K562 (cell line): ENCODE results near the gene INSIG1. TPM values are rescaled to one million over a fixed set of nuclear protein-coding genes. Genes with fewer than 3 reads are reported as not detected.

ENCODE experiments used
- CXXC5 ChIP-seq: fragments of 250-450 bp; sonication (Bioruptor Pico); IDR thresholded peaks from 2 replicates; pipeline ENCODE4 v1.8.0; 2022; ENCODE audit warnings: inconsistent platforms, mild to moderate bottlenecking, moderate library complexity
- EP300 ChIP-seq: IDR thresholded peaks from 2 replicates; pipeline ENCODE4 v1.6.1; 2012; ENCODE audit warnings: low read length, improper control_type of control experiment
- EP400 ChIP-seq: fragments of 450-650 bp; IDR thresholded peaks from 2 replicates; pipeline ENCODE4 v1.6.1; 2017; ENCODE audit warnings: antibody characterized with exemption, mild to moderate bottlenecking, moderate library complexity
- FOXK2 ChIP-seq, 2 experiments: fragments of 450-650 bp; IDR thresholded peaks in 1 of 2; conservative IDR thresholded peaks in 1 of 2; 2 replicates each; pipeline ENCODE4 v1.6.1; 2016; ENCODE audit warnings: low read depth in 2 of 2, mild to moderate bottlenecking in 1 of 2
- MEF2A ChIP-seq: IDR thresholded peaks from 2 replicates; pipeline ENCODE4 v1.6.1; 2011; ENCODE audit warnings: low read depth, mild to moderate bottlenecking, low read length, moderate library complexity; ENCODE audit not compliant: control insufficient read depth
- PHB2 ChIP-seq: fragments of 450-650 bp; IDR thresholded peaks from 2 replicates; pipeline ENCODE4 v1.6.1; 2017; ENCODE audit warnings: low read depth
- POLR2B ChIP-seq: fragments of 450-650 bp; IDR thresholded peaks from 2 replicates; pipeline ENCODE4 v1.6.1; 2018; ENCODE audit warnings: low read depth; ENCODE audit not compliant: partially characterized antibody
- POLR2G ChIP-seq: fragments of 200-400 bp; formaldehyde crosslinking; IDR thresholded peaks from 2 replicates; pipeline ENCODE4 v1.6.1; 2017; ENCODE audit warnings: low read depth, mild to moderate bottlenecking, antibody characterized with exemption, low read length, moderate library complexity
- RFX5 ChIP-seq: IDR thresholded peaks from 2 replicates; pipeline ENCODE4 v1.6.1; 2011; ENCODE audit warnings: low read depth, mild to moderate bottlenecking, improper control_type of control experiment, low read length
- SETDB1 ChIP-seq: IDR thresholded peaks from one replicate; pipeline ENCODE4 v1.6.1; 2012; ENCODE audit warnings: low read length, control low read depth, inconsistent platforms
- TEAD1 ChIP-seq, 2 experiments: fragments of 450-650 bp in 1 of 2; sonication (generic) in 1 of 2; formaldehyde crosslinking; IDR thresholded peaks; 2 replicates each; pipeline versions ENCODE4 v1.4.0 to v1.8.0; 2020 to 2022; ENCODE audit warnings: mild to moderate bottlenecking in 2 of 2, missing genetic modification reagents in 1 of 2
- ZBED1 ChIP-seq: IDR thresholded peaks from 2 replicates; pipeline ENCODE4 v1.6.1; 2014
- ZNF561 ChIP-seq: fragments of 450-650 bp; formaldehyde crosslinking; conservative IDR thresholded peaks from 2 replicates; pipeline ENCODE4 v1.4.0; 2020; ENCODE audit warnings: mild to moderate bottlenecking, moderate library complexity
- ZNF780A ChIP-seq: fragments of 250-450 bp; sonication (Bioruptor Pico); IDR thresholded peaks from 2 replicates; pipeline ENCODE4 v1.5.0; 2021; ENCODE audit warnings: mild to moderate bottlenecking
- polyA plus RNA-seq, 8 experiments: library from polyadenylated mRNA; depleted of rRNA in 4 of 8; stranded (reverse) in 5 of 8; unstranded in 3 of 8; fragments of >200 nt; fragmentation: Nextera tagmentation in 2 of 8; fragmentation: Illumina TruSeq in 1 of 8; extraction: Ambion mirVana in 2 of 8; extraction: Trizol in 1 of 8; gene quantifications; 2 replicates each; pipeline versions ENCODE4 v1.2.1 to v1.2.3, GENCODE V29; 2011 to 2014; ENCODE audit warnings: inconsistent platforms in 1 of 8, missing spikeins in 1 of 8
- total RNA-seq, 7 experiments: library from RNA; depleted of rRNA in 6 of 7; stranded (reverse); fragments of >200 nt in 6 of 7; fragmentation: Illumina TruSeq in 2 of 7; extraction: Trizol in 2 of 7; gene quantifications; 2 replicates each; pipeline versions ENCODE4 v1.2.1 to v1.2.3, GENCODE V29; 2011 to 2021; ENCODE audit warnings: low replicate concordance in 1 of 7
- TF ChIP-seq, protein P1 (sequence below): fragments of 450-650 bp; IDR thresholded peaks from 2 replicates; pipeline ENCODE4 v1.6.1; 2017; ENCODE audit warnings: antibody characterized with exemption
- TF ChIP-seq, protein P2 (sequence below): fragments of 200-800 bp; sonication (Bioruptor generic); IDR thresholded peaks from 2 replicates; pipeline ENCODE4 v1.6.1; 2017; ENCODE audit warnings: missing genetic modification characterization, missing compliant biosample characterization
- TF ChIP-seq, protein P3 (sequence below): fragments of 250-450 bp; sonication (Bioruptor Pico); IDR thresholded peaks from 2 replicates; pipeline ENCODE4 v1.4.0; 2020; ENCODE audit warnings: mild to moderate bottlenecking, moderate library complexity
- TF ChIP-seq, protein P4 (sequence below): fragments of 250-450 bp; sonication (Bioruptor Pico); IDR thresholded peaks from 2 replicates; pipeline ENCODE4 v1.5.0; 2021; ENCODE audit warnings: mild to moderate bottlenecking, moderate library complexity

The INSIG1 gene
- total and polyA plus RNA-seq, 9 of the 15 experiments (the other 6 are each of a cell fraction or from before 2014, with no cell fraction given) = 57.1 to 787 (median 238) TPM

DNA sequence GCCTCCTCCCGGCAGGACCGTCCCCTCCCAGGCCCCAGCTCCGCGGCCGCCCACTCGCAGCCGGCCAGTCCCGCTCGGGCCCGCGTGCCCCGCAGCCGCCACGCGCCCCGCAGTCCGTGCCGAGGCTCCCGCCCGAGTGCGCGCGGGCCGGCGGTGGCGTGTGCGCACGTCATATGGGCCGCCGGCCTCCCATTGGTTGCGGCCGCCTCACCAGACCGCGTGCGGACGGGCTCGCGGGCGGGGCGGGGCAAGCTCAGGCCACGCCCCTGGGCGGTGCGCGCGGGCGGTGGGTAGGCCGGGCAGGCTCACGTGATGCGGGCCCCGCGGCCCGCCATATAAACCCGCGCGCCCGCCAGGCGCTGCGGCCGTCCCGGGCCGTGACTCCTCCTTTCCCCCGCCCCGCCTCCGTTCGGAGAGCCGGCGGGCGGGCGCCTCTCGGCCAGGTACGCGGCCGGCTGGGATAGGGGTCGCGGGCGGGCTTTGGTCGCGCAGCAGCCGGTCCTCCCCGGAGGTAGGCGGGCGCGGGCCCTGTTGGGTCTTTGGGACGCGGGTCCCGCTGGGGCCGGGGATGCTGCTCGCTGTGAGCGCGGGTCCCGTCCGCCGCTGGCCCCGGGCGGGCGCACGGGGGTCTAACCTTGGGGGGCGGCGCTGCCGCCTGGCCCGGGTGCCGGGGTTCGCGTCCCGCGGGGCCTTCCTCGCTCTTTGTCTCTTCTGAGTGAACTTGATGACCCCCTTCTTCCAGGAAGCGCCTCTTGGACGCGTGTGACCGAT lies at the start of gene INSIG1 (continued):
- no peak for TF ChIP-seq EP400
- TF ChIP-seq FOXK2 (conservative IDR thresholded peaks at IDR 0.05 in 1 of 2, IDR thresholded peaks at IDR 0.05 in 1 of 2; ENCODE audit: low read depth in 2 of 2) = no peak
- no peak for TF ChIP-seq PHB2
- no peak for TF ChIP-seq MEF2A
- TF ChIP-seq RFX5 = no peak
- TF ChIP-seq, protein P1, sequence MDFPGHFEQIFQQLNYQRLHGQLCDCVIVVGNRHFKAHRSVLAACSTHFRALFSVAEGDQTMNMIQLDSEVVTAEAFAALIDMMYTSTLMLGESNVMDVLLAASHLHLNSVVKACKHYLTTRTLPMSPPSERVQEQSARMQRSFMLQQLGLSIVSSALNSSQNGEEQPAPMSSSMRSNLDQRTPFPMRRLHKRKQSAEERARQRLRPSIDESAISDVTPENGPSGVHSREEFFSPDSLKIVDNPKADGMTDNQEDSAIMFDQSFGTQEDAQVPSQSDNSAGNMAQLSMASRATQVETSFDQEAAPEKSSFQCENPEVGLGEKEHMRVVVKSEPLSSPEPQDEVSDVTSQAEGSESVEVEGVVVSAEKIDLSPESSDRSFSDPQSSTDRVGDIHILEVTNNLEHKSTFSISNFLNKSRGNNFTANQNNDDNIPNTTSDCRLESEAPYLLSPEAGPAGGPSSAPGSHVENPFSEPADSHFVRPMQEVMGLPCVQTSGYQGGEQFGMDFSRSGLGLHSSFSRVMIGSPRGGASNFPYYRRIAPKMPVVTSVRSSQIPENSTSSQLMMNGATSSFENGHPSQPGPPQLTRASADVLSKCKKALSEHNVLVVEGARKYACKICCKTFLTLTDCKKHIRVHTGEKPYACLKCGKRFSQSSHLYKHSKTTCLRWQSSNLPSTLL = no peak
- TF ChIP-seq, protein P2, sequence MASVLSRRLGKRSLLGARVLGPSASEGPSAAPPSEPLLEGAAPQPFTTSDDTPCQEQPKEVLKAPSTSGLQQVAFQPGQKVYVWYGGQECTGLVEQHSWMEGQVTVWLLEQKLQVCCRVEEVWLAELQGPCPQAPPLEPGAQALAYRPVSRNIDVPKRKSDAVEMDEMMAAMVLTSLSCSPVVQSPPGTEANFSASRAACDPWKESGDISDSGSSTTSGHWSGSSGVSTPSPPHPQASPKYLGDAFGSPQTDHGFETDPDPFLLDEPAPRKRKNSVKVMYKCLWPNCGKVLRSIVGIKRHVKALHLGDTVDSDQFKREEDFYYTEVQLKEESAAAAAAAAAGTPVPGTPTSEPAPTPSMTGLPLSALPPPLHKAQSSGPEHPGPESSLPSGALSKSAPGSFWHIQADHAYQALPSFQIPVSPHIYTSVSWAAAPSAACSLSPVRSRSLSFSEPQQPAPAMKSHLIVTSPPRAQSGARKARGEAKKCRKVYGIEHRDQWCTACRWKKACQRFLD (CRISPR knock-in tag) = no peak
- 0 out of 2 replicates have a peak, but pooled peaks have one; percentile 68 for TF ChIP-seq ZBED1
- TF ChIP-seq, protein P3, sequence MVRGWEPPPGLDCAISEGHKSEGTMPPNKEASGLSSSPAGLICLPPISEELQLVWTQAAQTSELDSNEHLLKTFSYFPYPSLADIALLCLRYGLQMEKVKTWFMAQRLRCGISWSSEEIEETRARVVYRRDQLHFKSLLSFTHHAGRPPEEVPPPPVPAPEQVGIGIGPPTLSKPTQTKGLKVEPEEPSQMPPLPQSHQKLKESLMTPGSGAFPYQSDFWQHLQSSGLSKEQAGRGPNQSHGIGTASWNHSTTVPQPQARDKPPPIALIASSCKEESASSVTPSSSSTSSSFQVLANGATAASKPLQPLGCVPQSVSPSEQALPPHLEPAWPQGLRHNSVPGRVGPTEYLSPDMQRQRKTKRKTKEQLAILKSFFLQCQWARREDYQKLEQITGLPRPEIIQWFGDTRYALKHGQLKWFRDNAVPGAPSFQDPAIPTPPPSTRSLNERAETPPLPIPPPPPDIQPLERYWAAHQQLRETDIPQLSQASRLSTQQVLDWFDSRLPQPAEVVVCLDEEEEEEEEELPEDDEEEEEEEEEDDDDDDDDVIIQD (CRISPR knock-in tag) = no peak
- peak; percentile 98 for TF ChIP-seq POLR2G
- TF ChIP-seq SETDB1 = no peak
- TF ChIP-seq TEAD1 (CRISPR knock-in tag; IDR thresholded peaks at IDR 0.05) = no peak; a peak in 1 of 4 replicates
- TF ChIP-seq POLR2B = peak; percentile 60
- TF ChIP-seq ZNF780A = no peak
- TF ChIP-seq EP300 = peak; percentile 52
- TF ChIP-seq, protein P4, sequence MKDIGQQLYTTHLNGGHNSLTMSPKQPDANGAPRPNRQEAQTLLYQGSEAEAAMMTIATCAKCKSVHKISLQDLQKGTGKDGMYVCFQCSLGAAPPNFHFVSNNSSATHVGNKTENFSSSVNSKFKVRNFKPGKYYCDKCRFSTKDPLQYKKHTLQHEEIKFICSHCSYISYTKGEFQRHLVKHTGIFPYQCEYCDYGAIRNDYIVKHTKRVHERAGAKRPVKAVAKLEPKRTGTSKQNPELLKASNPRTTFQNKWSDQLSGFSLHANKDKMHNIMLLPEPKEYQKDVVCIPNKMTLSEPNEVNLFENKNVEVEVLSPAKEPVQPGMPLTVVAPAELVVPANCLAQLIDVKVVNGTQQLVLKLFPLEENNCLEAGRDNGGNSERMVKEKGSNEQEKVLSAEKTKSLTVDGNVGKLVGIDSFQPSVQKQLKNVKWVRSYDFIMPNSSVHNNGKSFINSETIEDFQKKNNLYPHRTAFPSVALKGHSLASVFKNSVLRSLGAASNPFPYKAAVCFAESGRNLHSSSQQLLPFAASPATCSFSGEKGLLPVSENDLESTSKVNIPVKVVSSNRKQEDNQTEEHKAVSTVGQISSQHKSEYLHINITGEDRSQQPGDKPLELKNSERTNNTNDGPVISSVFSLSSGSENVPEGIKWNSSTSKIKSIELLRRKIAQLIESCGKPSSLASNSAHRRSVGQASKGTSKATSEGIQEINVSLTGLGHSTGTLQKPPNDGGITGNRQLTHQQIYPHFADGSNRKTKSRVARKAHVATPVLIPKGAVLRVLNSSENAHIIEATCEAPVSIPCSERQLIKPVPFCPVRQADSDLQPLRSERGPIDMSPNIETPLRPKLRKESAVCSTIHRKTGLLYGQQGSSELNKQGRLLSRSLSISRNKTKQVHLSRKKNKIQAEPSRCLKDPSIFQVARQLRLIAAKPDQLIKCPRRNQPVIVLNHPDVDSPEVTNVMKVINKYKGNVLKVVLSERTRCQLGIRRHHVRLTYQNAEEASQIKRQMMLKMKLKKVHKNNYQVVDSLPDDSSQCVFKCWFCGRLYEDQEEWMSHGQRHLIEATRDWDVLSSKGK = no peak
- peak; percentile 98 for TF ChIP-seq CXXC5
- TF ChIP-seq ZNF561 (CRISPR knock-in tag) = no peak
